H1 (cell line): ENCODE measurements around the gene GRIA3.

Source experiments
- ATF2 ChIP-seq: IDR thresholded peaks from 2 replicates; pipeline ENCODE4 v1.6.1; 2012; ENCODE audit warnings: low read length, inconsistent platforms
- CTCF ChIP-seq, 3 experiments: IDR thresholded peaks; 1 replicate in 2 of 3; 2 replicates in 1 of 3; pipeline versions ENCODE4 v1.5.1 to v1.6.1; 2011; ENCODE audit warnings: low read length in 3 of 3, mild to moderate bottlenecking in 3 of 3, inconsistent platforms in 2 of 3, low read depth in 1 of 3, moderate library complexity in 1 of 3; ENCODE audit not compliant: insufficient read depth in 1 of 3; ENCODE audit errors: control extremely low read depth in 1 of 3
- EZH2 ChIP-seq: fragments of 200-600 bp; sonication (generic); IDR thresholded peaks from 2 replicates; pipeline ENCODE4 v1.7.1; 2012; ENCODE audit warnings: low read depth, mild to moderate bottlenecking, moderate library complexity, low read length, inconsistent platforms; ENCODE audit not compliant: severe bottlenecking
- POLR2AphosphoS5 ChIP-seq: IDR thresholded peaks from 2 replicates; pipeline ENCODE4 v1.6.1; 2011; ENCODE audit warnings: low read depth, low read length
- POU5F1 ChIP-seq: IDR thresholded peaks from 2 replicates; pipeline ENCODE4 v1.6.1; 2011; ENCODE audit warnings: low read depth, mild to moderate bottlenecking, low read length, moderate library complexity
- USF2 ChIP-seq: IDR thresholded peaks from 2 replicates; pipeline ENCODE4 v1.6.1; 2011; ENCODE audit warnings: low read length, improper control_type of control experiment

GRCh38 chrX:123499787-123500186 lies 315.7 kb downstream of the GRIA3 start:
- TF ChIP-seq POLR2AphosphoS5: no peak
- no peak for TF ChIP-seq POU5F1
- no peak for TF ChIP-seq ATF2
- no peak for TF ChIP-seq CTCF (IDR thresholded peaks at IDR 0.05; ENCODE audit: control extremely low read depth in 1 of 3, insufficient read depth in 1 of 3, low read depth in 1 of 3, low read length in 3 of 3)
- no peak for TF ChIP-seq EZH2
- TF ChIP-seq USF2: no peak
